GM19463 (cell line): Measurements from ENCODE around the gene FAM222B.

Experiments
- ATAC-seq: cut with Tn5 transposase; IDR thresholded peaks from one replicate; pipeline ENCODE4 v1.9.1; 2021; ENCODE audit warnings: mild to moderate bottlenecking, moderate library complexity; ENCODE audit not compliant: unreplicated experiment

FAM222B gene

GRCh38 chr17:28777178-28777577 is 65.4 kb downstream of the FAM222B start:
- no peak for ATAC-seq

- no peak for ATAC-seq
Observed at GRCh38 chr17:28774206-28774605, 68.4 kb downstream of the FAM222B start.

- ATAC-seq: no peak
Observed at GRCh38 chr17:28773736-28774135, 68.9 kb downstream of the FAM222B start.

- ATAC-seq: no peak
Observed at GRCh38 chr17:28765038-28765437, 77.6 kb downstream of the FAM222B start.

- no peak for ATAC-seq
Observed at GRCh38 chr17:28763804-28764266, 78.8 kb downstream of the FAM222B start.

GRCh38 chr17:28763137-28763799 is 79.3 kb downstream of the FAM222B start:
- peak; percentile 75 for ATAC-seq

- ATAC-seq: no peak
Observed at GRCh38 chr17:28760601-28761562, 81.7 kb downstream of the FAM222B start.

GRCh38 chr17:28759256-28759865 is 83.2 kb downstream of the FAM222B start:
- ATAC-seq: no peak

- no peak for ATAC-seq
Observed at GRCh38 chr17:28758411-28759121, 84.0 kb downstream of the FAM222B start.

GRCh38 chr17:28756049-28756804 is 86.4 kb downstream of the FAM222B start:
- no peak for ATAC-seq

GRCh38 chr17:28755486-28755885 is 87.1 kb downstream of the FAM222B start:
- no peak for ATAC-seq

GRCh38 chr17:28751600-28752366 is 90.8 kb downstream of the FAM222B start:
- no peak for ATAC-seq

GRCh38 chr17:28750178-28751047 is 92.2 kb downstream of the FAM222B start:
- peak; percentile 85 for ATAC-seq

GRCh38 chr17:28749516-28750177 is 92.9 kb downstream of the FAM222B start:
- ATAC-seq: no peak

GRCh38 chr17:28748852-28749515 is 93.6 kb downstream of the FAM222B start:
- no peak for ATAC-seq

GRCh38 chr17:28747801-28748750 is 94.5 kb downstream of the FAM222B start:
- no peak for ATAC-seq
